ENCODE measurements around the gene HRNR. TPM values are rescaled to one million over a fixed set of nuclear protein-coding genes. Genes with fewer than 3 reads are reported as not detected.

Gene HRNR
- total RNA-seq, 3 donors from 2014 or later (not counting 1 experiment from before 2014, with no cell fraction given) = not detected

DNA sequence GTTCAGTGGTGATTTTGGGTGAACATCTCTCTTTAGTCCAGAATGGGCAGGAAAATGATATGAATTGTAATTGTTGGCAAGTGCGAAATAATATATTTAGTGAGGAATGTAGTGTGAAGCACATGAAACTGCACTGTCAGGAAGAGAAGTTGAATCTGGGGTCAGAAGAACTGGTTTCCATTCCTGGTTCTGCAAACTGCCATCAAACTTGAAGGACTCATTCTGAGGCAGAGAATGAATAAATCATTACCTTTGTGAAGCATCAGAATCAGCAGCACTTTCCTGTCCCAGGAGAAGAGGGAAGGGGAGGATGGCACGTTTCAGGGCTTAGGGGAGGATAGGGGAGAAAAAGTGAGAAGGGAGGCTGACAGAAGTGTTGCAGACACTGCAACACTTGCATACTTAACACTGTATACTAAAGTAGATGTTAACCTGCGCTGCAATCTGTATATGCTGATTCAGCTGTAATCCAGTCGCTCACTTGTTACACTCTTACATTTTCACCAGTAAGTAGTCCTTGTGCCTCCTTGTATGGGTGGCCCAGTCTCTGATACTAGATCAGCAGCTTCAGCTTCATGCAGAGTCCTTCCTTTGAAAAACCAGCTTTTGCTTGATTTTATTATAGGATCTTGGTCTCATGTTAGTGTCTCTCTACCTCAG, 54.5 kb downstream of the HRNR start:
- DNase-seq = no peak
- TF ChIP-seq, protein P1, sequence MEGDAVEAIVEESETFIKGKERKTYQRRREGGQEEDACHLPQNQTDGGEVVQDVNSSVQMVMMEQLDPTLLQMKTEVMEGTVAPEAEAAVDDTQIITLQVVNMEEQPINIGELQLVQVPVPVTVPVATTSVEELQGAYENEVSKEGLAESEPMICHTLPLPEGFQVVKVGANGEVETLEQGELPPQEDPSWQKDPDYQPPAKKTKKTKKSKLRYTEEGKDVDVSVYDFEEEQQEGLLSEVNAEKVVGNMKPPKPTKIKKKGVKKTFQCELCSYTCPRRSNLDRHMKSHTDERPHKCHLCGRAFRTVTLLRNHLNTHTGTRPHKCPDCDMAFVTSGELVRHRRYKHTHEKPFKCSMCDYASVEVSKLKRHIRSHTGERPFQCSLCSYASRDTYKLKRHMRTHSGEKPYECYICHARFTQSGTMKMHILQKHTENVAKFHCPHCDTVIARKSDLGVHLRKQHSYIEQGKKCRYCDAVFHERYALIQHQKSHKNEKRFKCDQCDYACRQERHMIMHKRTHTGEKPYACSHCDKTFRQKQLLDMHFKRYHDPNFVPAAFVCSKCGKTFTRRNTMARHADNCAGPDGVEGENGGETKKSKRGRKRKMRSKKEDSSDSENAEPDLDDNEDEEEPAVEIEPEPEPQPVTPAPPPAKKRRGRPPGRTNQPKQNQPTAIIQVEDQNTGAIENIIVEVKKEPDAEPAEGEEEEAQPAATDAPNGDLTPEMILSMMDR (IDR thresholded peaks at IDR 0.05) = no peak
- Mint-ChIP-seq H3K27ac (no peak overlapping the region), H3K36me3 (no peaks in the 10 kb centered on the region), H3K9me3 (no peaks in the 10 kb centered on the region), H3K27me3 (ENCODE audit: low read depth in 2 of 2) (peaks cover 7 to 13% of the 10 kb centered on the region in 2 donors), H3K4me3 (no peak overlapping the region), H3K4me1 (peaks cover 0 to 5% of the 10 kb centered on the region in 2 donors)
- H3K4me3 ChIP-seq (ENCODE audit: low read length) = no peak overlapping the region
- 96% methylated on average over 3 of the region's 4 CpGs for WGBS (ENCODE audit: insufficient coverage)
- intact Hi-C loops (cut with micrococcal nuclease) = no loop called here
- no peaks in the 10 kb centered on the region for H3K36me3 ChIP-seq (ENCODE audit: control insufficient read depth, insufficient read depth, low read length)
- no peaks in the 10 kb centered on the region for H3K27me3 ChIP-seq (ENCODE audit: control insufficient read depth, insufficient read depth, low read length)
- no peak overlapping the region for H3K27ac ChIP-seq (ENCODE audit: low read length)
- H3K4me1 ChIP-seq (ENCODE audit: control insufficient read depth, insufficient read depth, low read length) = no peaks in the 10 kb centered on the region
- H3K9me3 ChIP-seq (ENCODE audit: control insufficient read depth, insufficient read depth, low read length) = no peaks in the 10 kb centered on the region
- no peak for ATAC-seq

DNA sequence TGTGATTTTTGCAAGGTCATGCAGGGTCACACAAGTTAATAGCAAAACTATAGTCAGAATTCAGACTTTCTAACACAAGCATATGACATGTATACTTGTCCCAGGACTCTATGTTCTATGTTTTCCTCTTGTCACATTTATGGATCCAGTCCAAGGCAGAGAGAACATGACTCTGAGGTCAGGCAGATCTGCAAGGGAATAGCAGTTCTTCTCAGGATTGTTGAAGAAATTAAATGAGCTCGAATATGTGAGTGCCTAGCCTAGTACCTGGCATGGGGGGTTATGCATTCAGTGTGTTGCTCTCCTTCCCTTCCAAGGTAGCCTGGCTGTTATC, 55.5 kb downstream of the HRNR start:
- Mint-ChIP-seq H3K27me3 (ENCODE audit: low read depth in 2 of 2) (peaks cover 11 to 13% of the 10 kb centered on the region in 2 donors), H3K9me3 (no peaks in the 10 kb centered on the region), H3K4me1 (peaks cover 0 to 5% of the 10 kb centered on the region in 2 donors), H3K36me3 (no peaks in the 10 kb centered on the region), H3K27ac (no peak overlapping the region), H3K4me3 (no peak overlapping the region)
- Histone ChIP-seq H3K4me3 (ENCODE audit: low read length) (no peak overlapping the region), H3K27ac (ENCODE audit: low read length) (no peak overlapping the region), H3K36me3 (ENCODE audit: control insufficient read depth, insufficient read depth, low read length) (no peaks in the 10 kb centered on the region), H3K4me1 (ENCODE audit: control insufficient read depth, insufficient read depth, low read length) (no peaks in the 10 kb centered on the region), H3K9me3 (ENCODE audit: control insufficient read depth, insufficient read depth, low read length) (no peaks in the 10 kb centered on the region), H3K27me3 (ENCODE audit: control insufficient read depth, insufficient read depth, low read length) (no peaks in the 10 kb centered on the region)
- WGBS (ENCODE audit: insufficient coverage) = 45% methylated on average over 1 of the region's 1 CpG
- DNase-seq (no peak), ATAC-seq (no peak)
- TF ChIP-seq, protein P1 (IDR thresholded peaks at IDR 0.05) = no peak
- intact Hi-C loops (cut with micrococcal nuclease) = no loop called here

DNA sequence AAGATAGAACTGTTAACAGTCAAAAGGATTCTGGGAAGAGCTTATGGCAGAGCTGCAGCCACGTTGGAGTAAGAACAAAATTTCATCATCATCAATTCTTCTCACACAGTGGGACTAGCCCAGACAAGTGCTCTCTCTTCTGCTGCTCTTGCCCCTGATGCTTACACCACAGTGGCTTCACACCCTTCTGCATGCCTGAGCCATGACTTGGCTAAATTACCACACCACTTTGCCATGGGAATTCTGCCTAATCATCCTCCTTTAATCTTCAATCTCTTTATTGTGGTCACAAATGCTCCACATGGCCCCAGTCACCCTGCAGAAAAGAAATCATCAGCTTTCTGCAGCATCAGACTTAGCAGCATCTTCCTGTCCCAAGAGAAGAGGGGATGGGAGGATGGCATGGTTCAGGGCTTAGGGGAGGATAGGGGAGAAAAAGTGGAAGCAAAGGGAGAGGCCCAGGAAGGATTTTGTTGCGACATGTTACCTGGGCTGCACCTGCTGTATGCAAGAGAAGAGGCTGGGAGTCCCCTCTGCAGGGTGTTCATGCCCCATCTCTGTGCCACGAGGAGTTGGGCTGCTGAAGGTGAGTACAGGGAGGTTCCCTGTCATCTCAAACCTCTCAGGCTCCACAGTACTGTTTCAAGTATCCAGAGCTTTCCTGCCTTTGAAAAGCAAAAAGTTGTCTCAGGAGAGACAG, 56.0 kb downstream of the HRNR start:
- no peaks in the 10 kb centered on the region for H3K9me3 ChIP-seq (ENCODE audit: control insufficient read depth, insufficient read depth, low read length)
- ATAC-seq (no peak), DNase-seq (no peak)
- TF ChIP-seq, protein P1 (IDR thresholded peaks at IDR 0.05) = no peak
- WGBS (ENCODE audit: insufficient coverage) = 27% methylated on average over 3 of the region's 3 CpGs
- H3K4me3 Mint-ChIP-seq = no peak overlapping the region
- no peaks in the 10 kb centered on the region for H3K4me1 ChIP-seq (ENCODE audit: control insufficient read depth, insufficient read depth, low read length)
- H3K27ac Mint-ChIP-seq = no peak overlapping the region
- H3K4me1 Mint-ChIP-seq = peaks cover 0 to 5% of the 10 kb centered on the region in 2 donors
- no peak overlapping the region for H3K27ac ChIP-seq (ENCODE audit: low read length)
- no peaks in the 10 kb centered on the region for H3K36me3 ChIP-seq (ENCODE audit: control insufficient read depth, insufficient read depth, low read length)
- no peaks in the 10 kb centered on the region for H3K9me3 Mint-ChIP-seq
- H3K27me3 Mint-ChIP-seq (ENCODE audit: low read depth in 2 of 2) = peaks cover 11 to 13% of the 10 kb centered on the region in 2 donors
- intact Hi-C loops (cut with micrococcal nuclease) = no loop called here
- no peaks in the 10 kb centered on the region for H3K36me3 Mint-ChIP-seq
- H3K4me3 ChIP-seq (ENCODE audit: low read length) = no peak overlapping the region
- no peaks in the 10 kb centered on the region for H3K27me3 ChIP-seq (ENCODE audit: control insufficient read depth, insufficient read depth, low read length)
